ENCODE measurements around the gene PLEKHG2. TPM values are rescaled to one million over a fixed set of nuclear protein-coding genes. Genes with fewer than 3 reads are reported as not detected.

Gene PLEKHG2
- total RNA-seq, 1 experiment from 2014 or later: 62.3 TPM

DNA sequence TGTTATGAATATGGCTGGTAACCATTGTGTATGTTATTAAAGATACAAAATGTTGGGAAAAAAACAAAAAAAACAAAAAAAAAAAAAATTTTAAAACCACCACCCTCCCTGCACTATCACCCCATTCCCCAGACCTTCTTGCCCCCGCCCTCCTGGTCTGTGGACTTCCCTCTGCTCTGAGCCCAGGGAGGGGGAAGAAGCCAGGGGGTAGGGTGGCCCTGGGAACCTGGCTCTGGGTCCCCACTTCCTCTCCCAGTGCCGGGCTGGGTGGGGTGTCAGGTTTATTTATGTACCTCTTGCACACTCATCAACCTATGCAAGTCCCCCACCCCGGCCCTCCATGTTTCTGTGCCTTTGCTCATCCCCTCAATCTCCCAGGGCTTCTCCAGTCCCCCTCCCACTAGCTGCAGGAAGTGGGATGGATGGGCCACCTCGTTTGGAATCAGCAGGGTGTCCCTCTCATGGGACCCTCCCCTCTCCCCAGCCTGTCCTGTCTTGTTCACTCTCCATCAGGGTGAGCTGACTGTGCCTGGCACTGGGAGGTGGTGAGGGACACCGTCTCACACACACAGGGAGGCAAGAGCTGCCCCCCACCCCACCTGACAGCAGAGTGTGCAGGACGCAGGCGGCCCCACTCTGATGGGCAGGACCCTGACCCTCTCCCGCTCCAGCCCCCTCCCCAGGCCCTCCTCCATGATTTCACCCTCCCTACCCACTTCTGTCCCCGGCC is 27.5 kb upstream of the PLEKHG2 start:
- CTCF ChIA-PET: interaction anchor here (0.7 kb wide), 1 partner anchor 13 kb away, joined by 4 read pairs; no protein-coding TSS in a partner anchor
- POLR2A ChIA-PET: interaction anchor here (1.2 kb wide), 1 partner anchor 51 kb away, joined by 3 read pairs; the partner anchor contains the start of gene RPS16
- Mint-ChIP-seq H3K27ac (no peak overlapping the region), H3K36me3 (peaks cover 72% of the 10 kb centered on the region), H3K4me3 (no peak overlapping the region), H3K4me1 (peaks cover 8% of the 10 kb centered on the region), H3K27me3 (ENCODE audit: low read depth) (no peaks in the 10 kb centered on the region; the same call in 1 of the 2 replicates), H3K9me3 (no peaks in the 10 kb centered on the region)
- TF ChIP-seq TP53 (CRISPR knock-in tag; IDR thresholded peaks at IDR 0.05): no peak
- TF ChIP-seq ETV6 (CRISPR knock-in tag; IDR thresholded peaks at IDR 0.05): no peak
- TF ChIP-seq ZNF121 (CRISPR knock-in tag; IDR thresholded peaks at IDR 0.05): no peak
- no peak for TF ChIP-seq PRDM15 (CRISPR knock-in tag; IDR thresholded peaks at IDR 0.05)
- TF ChIP-seq ZBTB21 (CRISPR knock-in tag; IDR thresholded peaks at IDR 0.05; ENCODE audit: borderline replicate concordance): no peak
- TF ChIP-seq IRF2 (CRISPR knock-in tag; IDR thresholded peaks at IDR 0.05; ENCODE audit: borderline replicate concordance, low read depth): no peak
- TF ChIP-seq, protein P1, sequence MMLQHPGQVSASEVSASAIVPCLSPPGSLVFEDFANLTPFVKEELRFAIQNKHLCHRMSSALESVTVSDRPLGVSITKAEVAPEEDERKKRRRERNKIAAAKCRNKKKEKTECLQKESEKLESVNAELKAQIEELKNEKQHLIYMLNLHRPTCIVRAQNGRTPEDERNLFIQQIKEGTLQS (CRISPR knock-in tag; conservative IDR thresholded peaks at IDR 0.05): no peak
- TF ChIP-seq, protein P2, sequence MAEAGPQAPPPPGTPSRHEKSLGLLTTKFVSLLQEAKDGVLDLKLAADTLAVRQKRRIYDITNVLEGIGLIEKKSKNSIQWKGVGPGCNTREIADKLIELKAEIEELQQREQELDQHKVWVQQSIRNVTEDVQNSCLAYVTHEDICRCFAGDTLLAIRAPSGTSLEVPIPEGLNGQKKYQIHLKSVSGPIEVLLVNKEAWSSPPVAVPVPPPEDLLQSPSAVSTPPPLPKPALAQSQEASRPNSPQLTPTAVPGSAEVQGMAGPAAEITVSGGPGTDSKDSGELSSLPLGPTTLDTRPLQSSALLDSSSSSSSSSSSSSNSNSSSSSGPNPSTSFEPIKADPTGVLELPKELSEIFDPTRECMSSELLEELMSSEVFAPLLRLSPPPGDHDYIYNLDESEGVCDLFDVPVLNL (CRISPR knock-in tag; IDR thresholded peaks at IDR 0.05; ENCODE audit: borderline replicate concordance, low read depth): no peak
- TF ChIP-seq, protein P3, sequence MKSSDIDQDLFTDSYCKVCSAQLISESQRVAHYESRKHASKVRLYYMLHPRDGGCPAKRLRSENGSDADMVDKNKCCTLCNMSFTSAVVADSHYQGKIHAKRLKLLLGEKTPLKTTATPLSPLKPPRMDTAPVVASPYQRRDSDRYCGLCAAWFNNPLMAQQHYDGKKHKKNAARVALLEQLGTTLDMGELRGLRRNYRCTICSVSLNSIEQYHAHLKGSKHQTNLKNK (CRISPR knock-in tag; IDR thresholded peaks at IDR 0.05): no peak
- ATAC-seq (peak; percentile 16; the same call in 1 of the 2 replicates), DNase-seq (ENCODE audit: low spot score) (no peak)

GRCh38 chr19:39385629-39386411 is 26.6 kb upstream of the PLEKHG2 start:
- CTCF ChIA-PET: interaction anchor here (0.7 kb wide), 1 partner anchor 12 kb away, joined by 4 read pairs; no protein-coding TSS in a partner anchor
- POLR2A ChIA-PET: interaction anchor here (1.2 kb wide), 1 partner anchor 50 kb away, joined by 3 read pairs; the partner anchor contains the start of gene RPS16
- Mint-ChIP-seq H3K4me3 (no peak overlapping the region), H3K27me3 (ENCODE audit: low read depth) (no peaks in the 10 kb centered on the region; the same call in 1 of the 2 replicates), H3K27ac (peak overlapping the region; percentile 60; the same call in 1 of the 2 replicates), H3K36me3 (peaks cover 67% of the 10 kb centered on the region), H3K4me1 (peaks cover 13% of the 10 kb centered on the region), H3K9me3 (no peaks in the 10 kb centered on the region)
- DNase-seq (ENCODE audit: low spot score): no peak
- no peak for ATAC-seq
- TF ChIP-seq TEAD4 (CRISPR knock-in tag; IDR thresholded peaks at IDR 0.05): no peak
- TF ChIP-seq, protein P4, sequence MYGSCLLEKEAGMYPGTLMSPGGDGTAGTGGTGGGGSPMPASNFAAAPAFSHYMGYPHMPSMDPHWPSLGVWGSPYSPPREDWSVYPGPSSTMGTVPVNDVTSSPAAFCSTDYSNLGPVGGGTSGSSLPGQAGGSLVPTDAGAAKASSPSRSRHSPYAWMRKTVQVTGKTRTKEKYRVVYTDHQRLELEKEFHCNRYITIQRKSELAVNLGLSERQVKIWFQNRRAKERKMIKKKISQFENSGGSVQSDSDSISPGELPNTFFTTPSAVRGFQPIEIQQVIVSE (CRISPR knock-in tag; IDR thresholded peaks at IDR 0.05; ENCODE audit: borderline replicate concordance): no peak
- no peak for TF ChIP-seq RORB (CRISPR knock-in tag; IDR thresholded peaks at IDR 0.05)
- no peak for TF ChIP-seq EMX1 (CRISPR knock-in tag; IDR thresholded peaks at IDR 0.05)
- TF ChIP-seq ESRRA (CRISPR knock-in tag; IDR thresholded peaks at IDR 0.05; ENCODE audit: borderline replicate concordance): no peak
- TF ChIP-seq, protein P1 (CRISPR knock-in tag; conservative IDR thresholded peaks at IDR 0.05): no peak
- TF ChIP-seq ERG (CRISPR knock-in tag; IDR thresholded peaks at IDR 0.05): no peak
- TF ChIP-seq NR1H2 (CRISPR knock-in tag; IDR thresholded peaks at IDR 0.05): no peak
- no peak for TF ChIP-seq ZNF121 (CRISPR knock-in tag; IDR thresholded peaks at IDR 0.05)
- TF ChIP-seq NR3C1 (CRISPR knock-in tag; conservative IDR thresholded peaks at IDR 0.05; ENCODE audit: low read depth): no peak
- TF ChIP-seq, protein P5, sequence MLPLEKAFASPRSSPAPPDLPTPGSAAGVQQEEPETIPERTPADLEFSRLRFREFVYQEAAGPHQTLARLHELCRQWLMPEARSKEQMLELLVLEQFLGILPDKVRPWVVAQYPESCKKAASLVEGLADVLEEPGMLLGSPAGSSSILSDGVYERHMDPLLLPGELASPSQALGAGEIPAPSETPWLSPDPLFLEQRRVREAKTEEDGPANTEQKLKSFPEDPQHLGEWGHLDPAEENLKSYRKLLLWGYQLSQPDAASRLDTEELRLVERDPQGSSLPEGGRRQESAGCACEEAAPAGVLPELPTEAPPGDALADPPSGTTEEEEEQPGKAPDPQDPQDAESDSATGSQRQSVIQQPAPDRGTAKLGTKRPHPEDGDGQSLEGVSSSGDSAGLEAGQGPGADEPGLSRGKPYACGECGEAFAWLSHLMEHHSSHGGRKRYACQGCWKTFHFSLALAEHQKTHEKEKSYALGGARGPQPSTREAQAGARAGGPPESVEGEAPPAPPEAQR (CRISPR knock-in tag; IDR thresholded peaks at IDR 0.05): no peak
- TF ChIP-seq CREB1 (CRISPR knock-in tag; IDR thresholded peaks at IDR 0.05): no peak
- TF ChIP-seq GABPB1 (CRISPR knock-in tag; IDR thresholded peaks at IDR 0.05): no peak
- TF ChIP-seq, protein P6, sequence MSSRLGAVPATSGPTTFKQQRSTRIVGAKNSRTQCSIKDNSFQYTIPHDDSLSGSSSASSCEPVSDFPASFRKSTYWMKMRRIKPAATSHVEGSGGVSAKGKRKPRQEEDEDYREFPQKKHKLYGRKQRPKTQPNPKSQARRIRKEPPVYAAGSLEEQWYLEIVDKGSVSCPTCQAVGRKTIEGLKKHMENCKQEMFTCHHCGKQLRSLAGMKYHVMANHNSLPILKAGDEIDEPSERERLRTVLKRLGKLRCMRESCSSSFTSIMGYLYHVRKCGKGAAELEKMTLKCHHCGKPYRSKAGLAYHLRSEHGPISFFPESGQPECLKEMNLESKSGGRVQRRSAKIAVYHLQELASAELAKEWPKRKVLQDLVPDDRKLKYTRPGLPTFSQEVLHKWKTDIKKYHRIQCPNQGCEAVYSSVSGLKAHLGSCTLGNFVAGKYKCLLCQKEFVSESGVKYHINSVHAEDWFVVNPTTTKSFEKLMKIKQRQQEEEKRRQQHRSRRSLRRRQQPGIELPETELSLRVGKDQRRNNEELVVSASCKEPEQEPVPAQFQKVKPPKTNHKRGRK (CRISPR knock-in tag; IDR thresholded peaks at IDR 0.05; ENCODE audit: borderline replicate concordance): no peak

Measured in WTC11 (cell line).